Muscle layer of colon (tissue), 2 donors: ENCODE measurements around the gene TRIM65.

Experiments
- H3K27ac ChIP-seq: one replicate; pipeline ENCODE4 v1.7.0; 2013; ENCODE audit warnings: low read depth, mild to moderate bottlenecking, low read length, moderate library complexity
- H3K27me3 ChIP-seq, 2 donors: one replicate each; pipeline ENCODE4 v1.7.0; 2013; ENCODE audit warnings: low read length in 2 of 2, mild to moderate bottlenecking in 2 of 2; ENCODE audit not compliant: insufficient read depth in 2 of 2, control insufficient read depth in 1 of 2
- H3K36me3 ChIP-seq: one replicate; pipeline ENCODE4 v1.7.0; 2013; ENCODE audit warnings: mild to moderate bottlenecking, low read length; ENCODE audit not compliant: insufficient read depth
- H3K4me1 ChIP-seq: one replicate; pipeline ENCODE4 v1.7.0; 2013; ENCODE audit warnings: mild to moderate bottlenecking, low read length; ENCODE audit not compliant: insufficient read depth
- H3K4me3 ChIP-seq, 2 donors: one replicate each; pipeline ENCODE4 v1.7.0; 2013; ENCODE audit warnings: low read length in 2 of 2, low read depth in 1 of 2, mild to moderate bottlenecking in 1 of 2, moderate library complexity in 1 of 2
- H3K9ac ChIP-seq: one replicate; pipeline ENCODE4 v1.7.0; 2013; ENCODE audit warnings: low read length
- H3K9me3 ChIP-seq: one replicate; pipeline ENCODE4 v1.7.0; 2013; ENCODE audit warnings: mild to moderate bottlenecking, low read length
- donor health status: abdominal sarcoma.
- donor health status: Adenocarcinoma of cecum.

The TRIM65 gene

DNA sequence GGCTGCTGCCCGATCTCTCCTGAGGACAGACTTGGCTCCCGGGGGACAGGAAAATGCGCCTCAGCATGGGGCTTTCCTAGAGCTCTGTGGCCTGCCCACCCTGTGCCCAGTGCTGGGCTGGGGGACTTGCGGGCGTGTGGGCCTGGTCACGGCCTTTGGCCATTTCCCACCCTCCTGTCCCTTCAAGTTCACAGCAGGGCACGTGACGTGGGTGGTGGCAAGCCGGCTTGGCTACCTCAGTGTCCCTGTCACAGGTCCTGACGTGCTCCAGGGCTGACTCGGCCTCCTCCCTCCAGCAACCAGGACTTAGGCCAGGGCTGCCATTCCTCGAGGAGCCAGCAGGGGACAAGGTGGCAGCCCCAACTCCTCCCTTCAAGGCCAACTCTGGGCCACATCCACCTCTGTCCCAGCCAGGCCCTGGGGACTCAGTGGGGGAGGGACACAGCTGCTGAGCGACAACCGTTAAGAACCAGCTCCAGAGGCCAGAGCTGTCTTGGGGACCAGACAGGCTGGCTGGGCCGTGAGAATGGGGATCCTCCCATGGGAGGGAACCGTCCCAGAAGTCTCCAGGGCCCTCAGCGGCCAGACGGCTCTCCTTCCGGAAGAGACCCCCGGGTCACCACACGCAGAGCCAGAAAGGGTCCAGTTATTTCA, 51.6 kb downstream of the TRIM65 start:
- H3K4me1 ChIP-seq, result peaks cover 34% of the 10 kb centered on the region
- H3K4me3 ChIP-seq, result no peak overlapping the region
- H3K9me3 ChIP-seq, result no peaks in the 10 kb centered on the region
- peaks cover 46% of the 10 kb centered on the region for H3K36me3 ChIP-seq
- peak overlapping the region; percentile 43 for H3K27ac ChIP-seq
- H3K9ac ChIP-seq, result no peak overlapping the region
- no peaks in the 10 kb centered on the region for H3K27me3 ChIP-seq

DNA sequence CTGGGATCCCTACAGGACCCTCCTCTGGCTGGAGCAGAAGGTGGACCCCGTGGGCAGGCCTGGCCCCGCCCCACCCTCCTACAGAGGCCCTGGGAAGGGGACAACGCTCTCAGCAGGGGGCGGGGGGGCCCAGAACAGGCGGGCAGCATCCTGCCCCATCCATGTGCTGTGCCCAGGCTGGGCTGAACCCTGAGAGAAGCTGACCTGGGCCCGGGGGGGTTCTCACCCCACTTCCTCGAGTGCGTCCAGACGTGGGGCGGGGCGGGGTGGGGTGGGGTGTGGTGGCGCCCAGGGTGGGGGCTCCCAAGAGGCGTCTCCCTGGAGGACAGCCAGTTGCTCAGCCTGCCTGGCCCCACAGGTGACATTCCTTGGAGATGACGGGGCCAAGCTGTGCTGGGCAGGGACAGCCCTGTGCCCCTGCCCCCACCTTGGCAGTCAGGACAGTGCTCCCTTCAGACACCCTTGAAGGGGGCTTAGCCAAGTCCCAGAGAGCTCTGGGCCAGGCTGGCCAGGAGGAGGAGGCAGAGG, 52.2 kb downstream of the TRIM65 start:
- Histone ChIP-seq H3K9ac (no peak overlapping the region), H3K27ac (peak overlapping the region; percentile 43), H3K9me3 (no peaks in the 10 kb centered on the region), H3K36me3 (peaks cover 41% of the 10 kb centered on the region), H3K27me3 (no peaks in the 10 kb centered on the region), H3K4me1 (peaks cover 29% of the 10 kb centered on the region), H3K4me3 (no peak overlapping the region)

DNA sequence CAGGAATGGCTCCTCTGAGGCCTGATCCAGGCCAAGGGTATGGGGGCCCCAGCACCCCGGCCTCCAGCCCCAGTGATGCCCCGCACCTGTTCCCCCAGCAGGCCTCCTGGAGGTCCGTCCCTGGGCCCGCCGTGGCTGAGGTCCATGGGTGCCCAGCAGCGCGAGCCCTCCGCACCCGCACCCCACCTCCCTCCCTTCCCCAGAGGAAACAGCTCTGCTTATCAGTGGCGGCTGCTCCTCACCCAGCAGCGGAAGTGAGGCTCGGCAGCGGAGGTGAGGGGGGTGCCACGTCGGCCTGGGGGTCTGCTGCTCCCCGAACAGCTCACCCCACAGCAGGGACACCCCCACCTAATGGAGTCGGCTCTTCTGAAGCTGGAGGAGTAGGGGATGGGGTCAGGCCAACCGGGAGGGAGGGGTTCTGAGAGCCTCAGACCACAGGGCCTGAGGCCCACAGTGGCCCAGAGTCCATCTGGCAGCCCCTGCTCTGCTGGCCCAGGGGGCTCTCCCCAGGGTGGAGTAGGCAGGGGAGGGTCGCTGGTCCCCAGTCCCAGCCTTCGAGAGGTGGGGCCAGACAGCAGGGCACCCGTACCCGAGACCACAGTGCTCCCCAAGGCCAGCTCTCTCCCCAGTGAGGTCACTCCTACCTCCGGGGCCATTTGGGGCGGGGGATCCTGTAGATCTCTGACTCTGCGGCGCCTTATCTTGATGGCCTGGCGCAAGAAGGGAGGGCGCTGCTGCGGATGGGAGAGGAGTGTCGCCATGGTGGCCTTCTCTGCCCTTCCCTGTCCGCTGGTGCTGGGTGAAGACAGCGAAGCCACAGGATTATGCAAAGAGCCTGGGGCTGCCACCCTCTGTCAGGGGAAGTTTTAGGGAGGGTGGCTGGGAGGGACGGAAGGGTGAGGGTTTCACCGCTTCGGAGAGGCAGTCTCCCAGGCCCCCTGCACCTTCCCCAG, 52.9 kb downstream of the TRIM65 start, which contains the start of gene UNC13D:
TSS of gene UNC13D (minus strand) at position 828 of the 953 bp plus-strand sequence. CDS start at position 761, 67 bp downstream.
- H3K9me3 ChIP-seq, result no peaks in the 10 kb centered on the region
- H3K27ac ChIP-seq, result peak within 1 kb of the TSS; percentile 43
- peaks cover 25% of the 10 kb centered on the region for H3K4me1 ChIP-seq
- no peak within 1 kb of the TSS for H3K9ac ChIP-seq
- H3K27me3 ChIP-seq, result no peaks in the 10 kb centered on the region
- H3K4me3 ChIP-seq, result no peak within 1 kb of the TSS
- H3K36me3 ChIP-seq, result peaks cover 33% of the 10 kb centered on the region

DNA sequence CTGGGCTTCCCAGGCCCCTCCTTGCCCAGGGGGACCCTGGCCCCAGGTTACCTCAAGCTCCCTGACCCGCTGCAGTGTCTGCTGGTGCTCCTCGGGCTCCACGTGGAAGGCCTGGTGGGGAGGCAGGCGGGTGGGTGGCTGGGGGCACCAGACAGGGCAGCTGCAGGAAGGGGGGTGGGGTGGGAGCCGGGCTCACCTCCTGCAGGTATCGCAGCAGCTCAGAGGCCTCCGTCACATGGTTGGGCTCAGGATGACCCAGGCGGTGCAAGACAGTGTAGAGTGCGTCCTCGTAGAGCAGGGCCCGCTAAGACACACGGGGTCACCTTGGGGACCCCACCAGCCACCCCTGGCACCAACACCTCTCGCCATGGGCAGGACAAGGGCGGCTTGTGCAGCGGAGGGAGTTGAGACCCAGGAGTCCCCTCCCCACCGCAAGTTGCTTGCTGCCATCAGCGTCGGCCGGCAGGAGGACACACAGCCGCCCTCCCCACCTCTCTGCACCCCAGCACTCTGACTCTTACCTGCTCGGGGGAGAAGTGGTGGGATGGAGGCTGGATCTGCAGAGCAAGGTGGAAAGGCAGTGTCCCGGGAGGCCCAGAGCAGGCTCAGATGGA, 53.7 kb downstream of the TRIM65 start:
- peaks cover 25% of the 10 kb centered on the region for H3K36me3 ChIP-seq
- H3K27me3 ChIP-seq, result no peaks in the 10 kb centered on the region
- H3K9ac ChIP-seq, result no peak overlapping the region
- H3K27ac ChIP-seq, result no peak overlapping the region
- H3K4me3 ChIP-seq, result no peak overlapping the region
- peaks cover 21% of the 10 kb centered on the region for H3K4me1 ChIP-seq
- H3K9me3 ChIP-seq, result no peaks in the 10 kb centered on the region

DNA sequence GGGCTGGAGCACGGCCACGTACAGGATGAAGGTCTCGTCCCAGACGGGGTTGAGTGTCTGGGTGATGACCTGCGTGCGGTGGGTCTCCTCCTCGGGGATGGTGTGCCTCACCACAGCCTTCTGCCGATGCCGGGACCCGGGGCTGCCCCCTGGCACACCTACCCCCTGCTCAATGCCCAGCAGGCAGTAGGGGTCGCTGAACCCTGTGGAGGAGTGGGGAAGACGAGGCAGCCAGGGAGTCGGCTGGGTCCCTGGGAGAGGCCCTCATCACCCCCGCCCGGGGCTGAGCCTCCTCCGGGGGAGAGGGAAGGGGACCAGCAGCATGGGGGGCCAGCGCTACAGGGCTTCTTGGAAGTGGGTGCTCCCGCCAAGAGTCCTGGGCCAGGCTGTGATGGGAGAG, 54.3 kb downstream of the TRIM65 start:
- Histone ChIP-seq H3K36me3 (peaks cover 19% of the 10 kb centered on the region), H3K4me3 (no peak overlapping the region), H3K27me3 (no peaks in the 10 kb centered on the region), H3K9me3 (no peaks in the 10 kb centered on the region), H3K27ac (no peak overlapping the region), H3K9ac (no peak overlapping the region), H3K4me1 (peaks cover 17% of the 10 kb centered on the region)

DNA sequence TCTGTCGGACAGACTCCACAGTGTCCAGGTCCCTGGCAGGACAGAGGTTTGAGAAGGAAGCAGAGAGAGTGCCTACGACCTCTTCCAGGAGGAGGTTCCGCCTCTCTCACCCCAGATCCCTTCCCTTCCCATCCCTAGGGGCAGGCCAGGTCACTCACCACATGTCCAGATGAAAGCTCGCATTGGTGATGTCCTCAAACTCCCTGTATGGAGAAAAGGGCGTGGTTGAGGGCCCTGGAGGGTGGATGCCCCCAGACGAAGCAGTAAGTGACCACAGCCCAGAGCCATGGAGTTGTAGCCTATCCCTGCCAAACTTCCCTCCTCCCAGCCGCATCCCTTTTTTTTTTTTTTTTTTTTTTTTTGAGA, 56.0 kb downstream of the TRIM65 start:
- Histone ChIP-seq H3K4me3 (no peak overlapping the region), H3K27me3 (no peaks in the 10 kb centered on the region), H3K9ac (no peak overlapping the region), H3K36me3 (peaks cover 9% of the 10 kb centered on the region), H3K27ac (no peak overlapping the region), H3K4me1 (peaks cover 12% of the 10 kb centered on the region), H3K9me3 (no peaks in the 10 kb centered on the region)

DNA sequence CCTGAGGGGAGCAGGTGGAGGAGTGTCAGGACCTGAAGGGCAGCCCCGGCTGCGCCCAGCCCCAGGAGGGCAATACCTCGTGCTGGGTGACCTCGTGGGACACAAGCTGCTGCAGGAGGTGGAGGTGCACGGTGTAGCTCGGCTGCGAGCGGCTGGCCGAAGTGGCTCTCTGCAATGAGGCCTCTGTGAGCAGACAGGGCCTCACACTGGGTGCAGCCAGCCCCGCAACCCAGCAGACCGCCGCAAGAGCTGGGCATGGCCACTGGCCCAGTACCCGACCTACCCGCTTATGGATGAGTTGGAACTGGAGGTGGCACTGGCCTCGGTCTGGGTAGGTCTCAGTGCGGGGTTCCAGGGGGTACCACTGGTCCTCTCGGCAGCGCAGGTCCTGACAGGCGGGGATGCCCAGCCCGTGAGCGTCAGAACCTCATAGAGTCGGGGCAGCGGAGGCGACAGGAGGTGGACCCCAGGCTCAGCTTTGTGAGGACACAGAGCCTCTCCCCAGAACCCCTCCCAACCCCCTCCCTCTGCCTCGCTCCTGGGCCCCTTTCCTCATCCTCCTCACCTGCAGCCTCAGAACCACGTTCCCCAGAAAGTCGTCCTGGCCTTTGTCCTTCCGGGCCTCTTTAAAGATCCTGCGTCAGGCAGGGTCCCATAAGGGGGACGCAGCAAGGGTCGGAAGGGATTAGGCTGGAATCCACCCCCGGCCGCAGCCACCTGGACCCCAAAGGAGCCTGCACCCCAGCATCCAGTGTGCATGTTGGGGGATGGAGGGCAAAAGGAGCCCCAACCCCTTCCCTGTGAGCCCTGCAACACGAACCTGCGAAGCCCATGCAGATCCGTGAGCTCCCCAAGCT, 56.6 kb downstream of the TRIM65 start:
- Histone ChIP-seq H3K27ac (no peak overlapping the region), H3K9me3 (no peaks in the 10 kb centered on the region), H3K36me3 (peaks cover 6% of the 10 kb centered on the region), H3K4me1 (peaks cover 12% of the 10 kb centered on the region), H3K9ac (no peak overlapping the region), H3K27me3 (no peaks in the 10 kb centered on the region), H3K4me3 (no peak overlapping the region)
